ENCODE data around the gene ZNF672.

Gene ZNF672

DNA sequence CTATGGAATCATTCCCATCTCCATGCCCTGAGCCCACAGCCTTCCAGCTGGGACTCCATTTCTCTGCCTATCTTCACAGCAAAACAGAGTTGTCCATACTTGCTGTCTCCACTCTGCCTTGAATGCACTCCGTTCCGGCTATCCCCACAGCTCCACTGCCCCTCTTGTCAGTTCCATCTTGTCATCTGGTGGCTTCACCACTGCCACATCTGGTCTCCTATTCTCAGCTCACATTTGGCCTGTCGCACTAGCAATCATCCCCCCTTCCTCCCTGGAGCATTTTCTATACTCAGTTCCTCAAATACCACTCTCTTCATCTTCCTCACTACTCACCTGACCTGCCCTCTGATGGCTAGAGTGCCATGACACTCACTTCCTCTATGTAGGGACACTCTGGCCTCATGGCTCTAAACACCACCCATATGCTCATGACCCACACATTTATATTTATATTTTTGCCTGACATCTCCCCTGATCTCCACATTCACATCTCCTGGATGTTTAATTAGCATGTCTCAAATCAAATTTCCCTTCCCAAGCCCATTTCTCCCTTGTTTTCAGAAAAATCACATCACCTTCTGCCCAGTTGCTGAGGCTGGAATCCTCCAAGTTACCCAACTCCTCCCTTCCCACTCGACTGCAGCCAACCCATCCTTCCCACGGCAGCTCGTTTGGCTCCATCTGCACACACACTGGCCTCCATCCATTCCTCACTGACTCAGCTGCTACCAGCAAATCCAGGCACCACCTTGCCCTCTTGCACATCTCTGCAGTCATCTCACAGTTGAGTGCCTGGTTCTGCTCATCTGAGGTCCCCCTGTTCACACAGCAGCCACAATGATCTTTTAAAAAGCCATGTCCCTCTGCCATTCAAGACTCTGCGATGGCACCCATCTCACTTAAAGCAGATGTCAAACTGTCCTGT, 14.7 kb downstream of the ZNF672 start:
- H3K4me1 ChIP-seq (ENCODE audit: control insufficient read depth, insufficient read depth, low read length, poor library complexity, severe bottlenecking), result peaks cover 7% of the 10 kb centered on the region
- no peaks in the 10 kb centered on the region for H3K9me3 ChIP-seq (ENCODE audit: control insufficient read depth, low read length)
- H3K36me3 ChIP-seq (ENCODE audit: control insufficient read depth, insufficient read depth, low read length), result peaks cover 27% of the 10 kb centered on the region
- no peak for DNase-seq
- no peaks in the 10 kb centered on the region for H3K27me3 ChIP-seq (replicated peaks; ENCODE audit: control insufficient read depth, insufficient read depth, low read length, poor library complexity, severe bottlenecking)
- no peak overlapping the region for H3K4me3 ChIP-seq (ENCODE audit: insufficient read depth, low read depth, low read length, poor library complexity, severe bottlenecking)
- H3K27ac ChIP-seq (ENCODE audit: insufficient read depth, low read length, poor library complexity, severe bottlenecking), result no peak overlapping the region

DNA sequence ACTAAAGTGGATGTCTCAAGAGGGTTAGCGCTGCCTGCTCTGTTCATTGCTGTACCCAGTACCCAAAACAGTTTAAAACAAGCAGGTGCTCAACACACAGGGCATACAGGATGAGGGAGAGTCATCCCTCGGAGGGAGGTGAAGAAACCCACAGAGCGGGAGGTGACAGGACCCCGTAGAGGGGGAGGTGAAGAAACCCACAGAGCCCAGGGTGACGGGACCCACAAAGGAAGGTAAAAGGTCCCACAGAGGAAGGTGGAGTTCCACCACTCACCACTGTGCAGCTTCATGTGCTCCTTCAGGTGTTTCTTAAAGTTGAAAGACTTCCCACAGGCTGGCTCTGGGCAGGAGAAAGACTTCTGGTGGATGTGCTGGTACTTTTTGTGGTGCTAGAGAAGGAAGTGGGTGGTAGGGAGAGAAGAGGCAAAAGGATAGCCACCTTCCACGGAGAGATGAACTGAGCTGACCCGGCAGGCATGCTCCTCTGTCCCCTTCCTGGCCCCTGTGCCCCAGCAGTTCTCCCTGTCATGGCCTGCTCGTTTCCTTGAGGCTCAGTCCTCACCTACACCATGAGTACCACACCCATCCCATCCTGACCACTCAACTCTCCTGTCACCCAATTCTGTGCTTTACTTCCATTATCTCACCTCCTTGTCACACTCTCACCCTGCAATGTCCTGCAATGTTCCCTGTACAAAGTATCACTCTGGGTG, 15.8 kb downstream of the ZNF672 start:
- H3K36me3 ChIP-seq (ENCODE audit: control insufficient read depth, insufficient read depth, low read length), result peaks cover 16% of the 10 kb centered on the region
- H3K27me3 ChIP-seq (replicated peaks; ENCODE audit: control insufficient read depth, insufficient read depth, low read length, poor library complexity, severe bottlenecking), result no peaks in the 10 kb centered on the region
- H3K4me1 ChIP-seq (ENCODE audit: control insufficient read depth, insufficient read depth, low read length, poor library complexity, severe bottlenecking), result peaks cover 15% of the 10 kb centered on the region
- H3K9me3 ChIP-seq (ENCODE audit: control insufficient read depth, low read length), result no peaks in the 10 kb centered on the region
- H3K4me3 ChIP-seq (ENCODE audit: insufficient read depth, low read depth, low read length, poor library complexity, severe bottlenecking), result no peak overlapping the region
- H3K27ac ChIP-seq (ENCODE audit: insufficient read depth, low read length, poor library complexity, severe bottlenecking), result no peak overlapping the region
- no peak for DNase-seq

DNA sequence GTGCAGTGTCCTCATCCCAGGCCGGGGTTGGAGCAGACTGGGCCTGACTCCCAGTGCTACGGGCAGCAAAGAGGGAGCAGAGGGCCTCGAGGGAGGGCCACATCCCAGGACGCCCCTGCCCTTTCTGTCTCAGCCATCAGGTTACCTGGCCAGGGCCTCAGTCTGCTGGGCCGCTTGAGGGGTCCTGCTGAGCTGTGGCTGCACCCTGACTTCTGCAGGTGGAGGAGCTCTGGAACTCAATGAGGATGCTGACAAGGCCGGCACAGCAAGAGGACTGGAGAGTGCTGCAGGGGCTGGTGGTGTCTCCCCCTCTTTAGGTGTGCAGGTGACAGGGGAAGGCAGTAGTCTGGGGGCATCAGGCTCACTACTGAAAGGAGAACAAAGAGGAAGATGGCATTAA, 17.6 kb downstream of the ZNF672 start:
- no peak overlapping the region for H3K4me3 ChIP-seq (ENCODE audit: insufficient read depth, low read depth, low read length, poor library complexity, severe bottlenecking)
- H3K36me3 ChIP-seq (ENCODE audit: control insufficient read depth, insufficient read depth, low read length), result no peaks in the 10 kb centered on the region
- no peaks in the 10 kb centered on the region for H3K27me3 ChIP-seq (replicated peaks; ENCODE audit: control insufficient read depth, insufficient read depth, low read length, poor library complexity, severe bottlenecking)
- H3K4me1 ChIP-seq (ENCODE audit: control insufficient read depth, insufficient read depth, low read length, poor library complexity, severe bottlenecking), result peaks cover 19% of the 10 kb centered on the region
- H3K27ac ChIP-seq (ENCODE audit: insufficient read depth, low read length, poor library complexity, severe bottlenecking), result no peak overlapping the region
- no peak for DNase-seq
- no peaks in the 10 kb centered on the region for H3K9me3 ChIP-seq (ENCODE audit: control insufficient read depth, low read length)

DNA sequence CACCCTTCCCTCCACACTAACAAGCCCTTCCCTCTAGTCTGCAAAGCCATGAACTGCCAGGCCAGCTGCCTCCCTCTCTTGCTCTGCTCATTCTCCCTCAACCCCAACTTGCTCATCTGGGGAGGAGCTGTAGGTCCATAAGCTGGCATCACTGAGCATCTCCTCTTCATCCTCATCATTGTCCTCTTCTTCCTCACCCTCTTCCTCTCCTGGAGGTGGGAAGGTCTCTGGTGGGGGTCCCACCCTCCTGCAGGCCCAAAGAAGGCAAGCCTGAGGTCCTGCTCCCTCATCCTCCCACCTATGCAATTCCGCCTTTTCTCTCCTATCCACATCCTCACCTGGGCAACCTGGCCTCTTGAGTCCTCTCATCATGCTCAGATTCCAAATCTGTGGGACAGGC, 18.2 kb downstream of the ZNF672 start:
- Histone ChIP-seq H3K27ac (ENCODE audit: insufficient read depth, low read length, poor library complexity, severe bottlenecking) (no peak overlapping the region), H3K4me3 (ENCODE audit: insufficient read depth, low read depth, low read length, poor library complexity, severe bottlenecking) (no peak overlapping the region), H3K4me1 (ENCODE audit: control insufficient read depth, insufficient read depth, low read length, poor library complexity, severe bottlenecking) (peaks cover 19% of the 10 kb centered on the region), H3K27me3 (replicated peaks; ENCODE audit: control insufficient read depth, insufficient read depth, low read length, poor library complexity, severe bottlenecking) (no peaks in the 10 kb centered on the region), H3K9me3 (ENCODE audit: control insufficient read depth, low read length) (no peaks in the 10 kb centered on the region), H3K36me3 (ENCODE audit: control insufficient read depth, insufficient read depth, low read length) (no peaks in the 10 kb centered on the region)
- no peak for DNase-seq

DNA sequence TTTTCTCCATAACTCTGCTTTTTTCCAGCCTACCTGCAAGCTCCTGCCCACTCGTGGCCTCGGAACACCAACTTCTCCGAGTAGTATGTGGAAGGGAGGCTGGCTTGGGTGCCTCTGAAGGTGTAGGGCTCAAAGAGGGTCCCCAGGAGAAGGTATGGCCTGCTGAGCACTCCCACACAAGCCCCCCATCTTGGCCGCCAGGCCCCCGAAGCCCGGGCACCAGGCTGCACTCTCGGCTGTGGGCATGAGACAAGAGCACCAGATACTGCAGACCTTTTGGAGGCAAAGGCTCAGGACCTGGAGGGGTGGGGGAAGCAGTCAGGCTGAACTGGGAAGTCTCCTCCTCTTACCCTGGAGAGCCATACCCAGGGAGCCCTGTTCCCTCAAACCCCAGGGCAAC, 19.2 kb downstream of the ZNF672 start:
- no peak overlapping the region for H3K27ac ChIP-seq (ENCODE audit: insufficient read depth, low read length, poor library complexity, severe bottlenecking)
- no peaks in the 10 kb centered on the region for H3K9me3 ChIP-seq (ENCODE audit: control insufficient read depth, low read length)
- peaks cover 19% of the 10 kb centered on the region for H3K4me1 ChIP-seq (ENCODE audit: control insufficient read depth, insufficient read depth, low read length, poor library complexity, severe bottlenecking)
- H3K36me3 ChIP-seq (ENCODE audit: control insufficient read depth, insufficient read depth, low read length), result no peaks in the 10 kb centered on the region
- H3K4me3 ChIP-seq (ENCODE audit: insufficient read depth, low read depth, low read length, poor library complexity, severe bottlenecking), result no peak overlapping the region
- no peak for DNase-seq
- H3K27me3 ChIP-seq (replicated peaks; ENCODE audit: control insufficient read depth, insufficient read depth, low read length, poor library complexity, severe bottlenecking), result no peaks in the 10 kb centered on the region

DNA sequence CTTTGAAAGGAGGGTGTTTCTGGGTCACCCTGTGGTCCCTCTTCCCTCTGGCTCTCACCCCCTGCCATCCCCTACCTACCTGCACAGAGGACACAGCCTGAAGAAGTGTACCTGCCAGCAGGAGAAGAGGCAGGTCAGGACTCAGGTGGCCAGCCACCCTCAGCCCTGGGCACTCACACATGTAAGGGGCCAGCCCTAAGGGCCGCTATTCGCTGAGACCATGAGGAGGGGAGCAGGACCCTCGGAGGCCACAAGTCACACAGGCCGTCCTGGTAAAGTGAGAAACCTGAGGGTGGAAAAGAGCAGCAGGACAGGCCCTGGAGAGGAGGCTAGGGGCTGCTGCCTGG, 19.7 kb downstream of the ZNF672 start:
- H3K9me3 ChIP-seq (ENCODE audit: control insufficient read depth, low read length), result no peaks in the 10 kb centered on the region
- peak overlapping the region; percentile 53 for H3K4me3 ChIP-seq (ENCODE audit: insufficient read depth, low read depth, low read length, poor library complexity, severe bottlenecking)
- peaks cover 23% of the 10 kb centered on the region for H3K4me1 ChIP-seq (ENCODE audit: control insufficient read depth, insufficient read depth, low read length, poor library complexity, severe bottlenecking)
- H3K36me3 ChIP-seq (ENCODE audit: control insufficient read depth, insufficient read depth, low read length), result no peaks in the 10 kb centered on the region
- no peak for DNase-seq
- H3K27me3 ChIP-seq (replicated peaks; ENCODE audit: control insufficient read depth, insufficient read depth, low read length, poor library complexity, severe bottlenecking), result no peaks in the 10 kb centered on the region
- no peak overlapping the region for H3K27ac ChIP-seq (ENCODE audit: insufficient read depth, low read length, poor library complexity, severe bottlenecking)

DNA sequence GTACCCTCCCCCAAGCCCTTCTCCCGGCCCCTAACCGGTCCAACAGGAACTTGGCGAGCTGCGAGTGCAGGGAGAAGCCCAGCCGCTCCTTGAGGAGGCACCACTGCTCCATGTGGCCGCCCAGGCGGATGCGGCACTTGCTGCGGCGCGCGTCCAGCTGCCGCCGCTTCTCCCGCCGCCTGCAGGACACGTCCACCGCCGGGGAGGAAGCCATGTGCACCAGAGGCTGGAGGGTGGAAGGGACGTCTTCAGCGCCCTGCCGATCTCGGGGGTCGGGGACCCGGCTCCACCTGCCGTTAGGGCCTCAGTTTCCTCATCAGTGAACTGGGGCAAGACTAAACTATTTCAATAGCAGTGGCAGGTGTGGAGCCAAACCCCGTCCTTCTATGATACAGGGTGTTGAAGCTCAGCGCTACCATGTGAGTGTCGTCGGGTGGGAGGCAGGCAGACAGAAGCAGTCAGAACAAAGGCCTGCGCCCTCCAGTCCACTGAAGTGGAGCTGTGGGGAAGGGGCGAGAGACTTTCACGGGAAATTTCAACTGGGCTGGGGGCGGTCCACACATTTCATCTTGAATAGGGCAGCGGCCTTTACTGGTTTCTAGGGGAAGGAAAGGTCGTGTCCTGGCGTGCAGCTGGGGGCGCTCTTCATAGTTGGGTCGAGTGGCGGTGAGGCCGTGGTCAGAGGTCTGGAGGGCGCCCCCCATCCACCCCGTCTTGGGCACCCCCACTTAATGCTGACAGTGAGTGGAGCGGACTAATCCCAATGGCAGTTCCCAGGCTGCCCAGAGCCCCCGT, 20.3 kb downstream of the ZNF672 start:
- no peaks in the 10 kb centered on the region for H3K27me3 ChIP-seq (replicated peaks; ENCODE audit: control insufficient read depth, insufficient read depth, low read length, poor library complexity, severe bottlenecking)
- no peaks in the 10 kb centered on the region for H3K36me3 ChIP-seq (ENCODE audit: control insufficient read depth, insufficient read depth, low read length)
- DNase-seq, result peak in 2 of 3 donors; percentile 9 to 21
- H3K4me1 ChIP-seq (ENCODE audit: control insufficient read depth, insufficient read depth, low read length, poor library complexity, severe bottlenecking), result peaks cover 26% of the 10 kb centered on the region
- peak overlapping the region; percentile 73 for H3K27ac ChIP-seq (ENCODE audit: insufficient read depth, low read length, poor library complexity, severe bottlenecking)
- H3K9me3 ChIP-seq (ENCODE audit: control insufficient read depth, low read length), result no peaks in the 10 kb centered on the region
- H3K4me3 ChIP-seq (ENCODE audit: insufficient read depth, low read depth, low read length, poor library complexity, severe bottlenecking), result peak overlapping the region; percentile 53

DNA sequence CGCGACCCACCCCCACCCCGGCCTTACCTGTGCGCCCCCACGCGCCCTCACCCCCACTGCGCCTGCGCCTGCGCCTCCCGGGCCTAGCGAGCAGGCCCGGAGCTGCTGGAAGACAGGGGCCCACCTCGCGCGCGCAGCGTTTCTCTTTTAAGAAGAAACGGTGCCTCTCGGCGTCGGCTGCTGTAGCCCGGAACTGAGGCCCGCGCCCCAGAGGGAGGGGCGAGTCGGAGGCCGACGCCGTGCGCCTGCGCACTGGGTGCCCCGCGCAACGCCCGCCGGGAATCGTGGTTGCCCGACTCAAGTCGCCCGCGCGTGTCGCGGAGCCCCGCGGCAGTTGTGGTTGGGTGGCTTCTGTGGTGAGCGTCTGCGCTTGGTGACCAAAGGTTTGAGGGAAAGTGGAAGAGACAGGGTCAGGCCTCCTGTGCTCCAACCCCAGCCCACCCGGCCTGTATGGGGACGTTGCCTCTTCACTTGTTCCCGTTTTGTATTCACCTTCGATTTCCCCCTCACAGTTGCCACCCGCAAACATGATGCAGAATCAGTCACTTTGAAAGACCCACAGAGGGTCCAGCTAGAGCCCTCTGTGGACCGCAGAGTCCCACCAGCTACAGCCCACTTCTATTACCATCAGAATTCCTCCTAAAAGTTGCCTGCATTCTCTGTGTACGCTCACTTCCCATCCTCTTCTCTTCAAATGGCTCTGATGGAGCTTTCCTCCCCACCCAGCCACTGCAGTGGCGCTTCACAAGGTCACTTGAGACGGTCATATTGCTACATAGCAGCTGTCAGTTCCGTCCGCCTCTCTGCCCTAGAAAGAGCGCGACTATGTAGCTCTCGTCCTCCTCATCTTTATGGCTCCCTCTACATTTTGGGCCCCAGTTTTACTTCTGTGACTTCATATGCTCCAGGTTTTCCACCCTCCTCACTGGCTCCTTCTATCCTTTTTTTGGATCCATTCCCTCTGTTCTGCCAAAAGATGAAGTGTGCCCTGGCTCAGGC, 21.2 kb downstream of the ZNF672 start, which contains the start of gene ZNF692:
TSS of gene ZNF692 (minus strand) at position 195 of the 999 bp plus-strand sequence. CDS start 776 bp downstream, outside the sequence.
- peaks cover 31% of the 10 kb centered on the region for H3K4me1 ChIP-seq (ENCODE audit: control insufficient read depth, insufficient read depth, low read length, poor library complexity, severe bottlenecking)
- no peaks in the 10 kb centered on the region for H3K9me3 ChIP-seq (ENCODE audit: control insufficient read depth, low read length)
- H3K27ac ChIP-seq (ENCODE audit: insufficient read depth, low read length, poor library complexity, severe bottlenecking), result peak within 1 kb of the TSS; percentile 73
- peak within 1 kb of the TSS; percentile 53 for H3K4me3 ChIP-seq (ENCODE audit: insufficient read depth, low read depth, low read length, poor library complexity, severe bottlenecking)
- H3K36me3 ChIP-seq (ENCODE audit: control insufficient read depth, insufficient read depth, low read length), result no peaks in the 10 kb centered on the region
- peak; percentile 92 to 95 (median 93) for DNase-seq
- H3K27me3 ChIP-seq (replicated peaks; ENCODE audit: control insufficient read depth, insufficient read depth, low read length, poor library complexity, severe bottlenecking), result no peaks in the 10 kb centered on the region

DNA sequence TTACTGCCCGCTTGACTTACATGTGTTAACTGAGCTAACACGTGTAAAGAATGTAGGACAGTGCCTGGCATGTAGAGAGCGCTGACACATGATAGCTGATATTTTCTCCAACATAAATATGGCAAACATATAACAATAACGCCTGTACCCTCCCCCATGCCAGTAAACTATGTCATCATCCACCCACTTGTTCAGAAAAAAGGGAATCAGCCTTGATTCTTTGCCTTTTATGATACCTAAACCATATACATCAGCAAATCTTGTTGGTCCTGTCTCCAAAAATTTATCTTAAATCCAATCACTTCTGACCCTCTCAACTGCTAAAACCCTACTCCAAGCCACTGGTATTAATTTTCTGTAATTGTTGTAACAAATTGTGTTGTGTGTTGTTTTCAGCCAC, 22.0 kb downstream of the ZNF672 start:
- no peak overlapping the region for H3K27ac ChIP-seq (ENCODE audit: insufficient read depth, low read length, poor library complexity, severe bottlenecking)
- H3K27me3 ChIP-seq (replicated peaks; ENCODE audit: control insufficient read depth, insufficient read depth, low read length, poor library complexity, severe bottlenecking), result no peaks in the 10 kb centered on the region
- no peak for DNase-seq
- no peaks in the 10 kb centered on the region for H3K36me3 ChIP-seq (ENCODE audit: control insufficient read depth, insufficient read depth, low read length)
- no peaks in the 10 kb centered on the region for H3K9me3 ChIP-seq (ENCODE audit: control insufficient read depth, low read length)
- H3K4me1 ChIP-seq (ENCODE audit: control insufficient read depth, insufficient read depth, low read length, poor library complexity, severe bottlenecking), result peaks cover 31% of the 10 kb centered on the region
- H3K4me3 ChIP-seq (ENCODE audit: insufficient read depth, low read depth, low read length, poor library complexity, severe bottlenecking), result no peak overlapping the region

Measured in effector memory CD4-positive, alpha-beta T cell (primary cell).